ENCODE measurements around the gene NEURL3.

DNA sequence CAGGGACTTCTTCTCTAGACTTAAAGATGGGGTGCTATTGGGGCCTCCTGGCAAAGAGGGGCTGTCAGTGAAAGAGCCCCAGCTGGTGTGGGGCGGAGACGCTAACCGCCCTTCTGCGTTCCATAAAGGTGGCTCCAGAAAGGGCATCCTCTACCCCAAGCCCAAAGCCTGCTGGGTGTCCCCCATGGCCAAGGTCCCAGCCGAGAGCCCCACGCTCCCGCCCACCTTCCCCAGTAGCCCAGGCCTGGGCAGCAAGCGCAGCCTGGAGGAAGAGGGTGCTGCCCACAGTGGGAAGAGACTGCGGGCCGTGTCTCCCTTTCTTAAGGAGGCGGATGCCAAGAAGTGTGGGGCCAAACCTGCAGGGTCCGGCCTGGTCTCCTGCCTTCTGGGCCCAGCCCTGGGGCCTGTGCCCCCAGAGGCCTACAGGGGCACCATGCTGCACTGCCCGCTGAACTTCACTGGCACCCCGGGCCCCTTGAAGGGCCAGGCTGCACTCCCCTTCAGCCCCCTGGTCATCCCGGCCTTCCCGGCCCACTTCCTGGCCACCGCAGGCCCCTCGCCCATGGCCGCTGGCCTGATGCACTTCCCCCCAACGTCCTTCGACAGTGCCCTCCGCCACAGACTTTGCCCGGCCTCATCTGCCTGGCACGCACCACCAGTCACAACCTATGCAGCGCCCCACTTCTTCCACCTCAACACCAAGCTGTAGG is 46.6 kb upstream of the NEURL3 start:
- no peak for TF ChIP-seq POLR2A (IDR thresholded peaks at IDR 0.05)
- no peak for TF ChIP-seq POLR2AphosphoS5 (IDR thresholded peaks at IDR 0.05)
